Measurements from ENCODE around the gene FYB1. TPM values are rescaled to one million over a fixed set of nuclear protein-coding genes. Genes with fewer than 3 reads are reported as not detected.

The FYB1 gene
- total RNA-seq, 1 experiment from 2014 or later = 0.46 TPM

DNA sequence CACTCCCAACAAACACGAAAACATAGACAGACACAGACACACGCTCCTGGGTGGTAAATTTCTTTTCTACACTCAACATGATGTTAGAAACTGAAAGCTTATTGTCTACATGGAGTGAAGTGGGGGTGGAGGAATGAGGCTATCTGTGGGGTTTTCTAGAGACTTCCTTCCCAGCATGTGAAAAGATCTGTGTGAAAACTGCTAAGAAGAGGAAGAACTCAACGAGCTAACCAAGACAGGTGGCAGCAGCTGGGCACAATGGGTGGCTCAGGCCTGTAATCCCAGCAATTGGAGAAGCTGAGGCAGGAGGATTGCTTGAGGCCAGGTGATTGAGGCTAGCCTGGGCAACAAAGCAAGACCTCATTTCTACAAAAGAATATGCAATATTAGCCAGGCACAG lies 7.6 kb downstream of the FYB1 start:
- TF ChIP-seq, protein P1, sequence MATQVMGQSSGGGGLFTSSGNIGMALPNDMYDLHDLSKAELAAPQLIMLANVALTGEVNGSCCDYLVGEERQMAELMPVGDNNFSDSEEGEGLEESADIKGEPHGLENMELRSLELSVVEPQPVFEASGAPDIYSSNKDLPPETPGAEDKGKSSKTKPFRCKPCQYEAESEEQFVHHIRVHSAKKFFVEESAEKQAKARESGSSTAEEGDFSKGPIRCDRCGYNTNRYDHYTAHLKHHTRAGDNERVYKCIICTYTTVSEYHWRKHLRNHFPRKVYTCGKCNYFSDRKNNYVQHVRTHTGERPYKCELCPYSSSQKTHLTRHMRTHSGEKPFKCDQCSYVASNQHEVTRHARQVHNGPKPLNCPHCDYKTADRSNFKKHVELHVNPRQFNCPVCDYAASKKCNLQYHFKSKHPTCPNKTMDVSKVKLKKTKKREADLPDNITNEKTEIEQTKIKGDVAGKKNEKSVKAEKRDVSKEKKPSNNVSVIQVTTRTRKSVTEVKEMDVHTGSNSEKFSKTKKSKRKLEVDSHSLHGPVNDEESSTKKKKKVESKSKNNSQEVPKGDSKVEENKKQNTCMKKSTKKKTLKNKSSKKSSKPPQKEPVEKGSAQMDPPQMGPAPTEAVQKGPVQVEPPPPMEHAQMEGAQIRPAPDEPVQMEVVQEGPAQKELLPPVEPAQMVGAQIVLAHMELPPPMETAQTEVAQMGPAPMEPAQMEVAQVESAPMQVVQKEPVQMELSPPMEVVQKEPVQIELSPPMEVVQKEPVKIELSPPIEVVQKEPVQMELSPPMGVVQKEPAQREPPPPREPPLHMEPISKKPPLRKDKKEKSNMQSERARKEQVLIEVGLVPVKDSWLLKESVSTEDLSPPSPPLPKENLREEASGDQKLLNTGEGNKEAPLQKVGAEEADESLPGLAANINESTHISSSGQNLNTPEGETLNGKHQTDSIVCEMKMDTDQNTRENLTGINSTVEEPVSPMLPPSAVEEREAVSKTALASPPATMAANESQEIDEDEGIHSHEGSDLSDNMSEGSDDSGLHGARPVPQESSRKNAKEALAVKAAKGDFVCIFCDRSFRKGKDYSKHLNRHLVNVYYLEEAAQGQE (IDR thresholded peaks at IDR 0.05; ENCODE audit: insufficient read depth in 1 of 2, low read depth in 2 of 2, low read length in 1 of 2) = no peak
- no peak for TF ChIP-seq POLR2AphosphoS5 (IDR thresholded peaks at IDR 0.05; ENCODE audit: low read depth, low read length)
- TF ChIP-seq SIN3A (IDR thresholded peaks at IDR 0.05; ENCODE audit: borderline replicate concordance, insufficient read depth, low read depth, low read length) = no peak
- TF ChIP-seq TCF7L2 (IDR thresholded peaks at IDR 0.05; ENCODE audit: low read depth, low read length) = no peak
- TF ChIP-seq, protein P2, sequence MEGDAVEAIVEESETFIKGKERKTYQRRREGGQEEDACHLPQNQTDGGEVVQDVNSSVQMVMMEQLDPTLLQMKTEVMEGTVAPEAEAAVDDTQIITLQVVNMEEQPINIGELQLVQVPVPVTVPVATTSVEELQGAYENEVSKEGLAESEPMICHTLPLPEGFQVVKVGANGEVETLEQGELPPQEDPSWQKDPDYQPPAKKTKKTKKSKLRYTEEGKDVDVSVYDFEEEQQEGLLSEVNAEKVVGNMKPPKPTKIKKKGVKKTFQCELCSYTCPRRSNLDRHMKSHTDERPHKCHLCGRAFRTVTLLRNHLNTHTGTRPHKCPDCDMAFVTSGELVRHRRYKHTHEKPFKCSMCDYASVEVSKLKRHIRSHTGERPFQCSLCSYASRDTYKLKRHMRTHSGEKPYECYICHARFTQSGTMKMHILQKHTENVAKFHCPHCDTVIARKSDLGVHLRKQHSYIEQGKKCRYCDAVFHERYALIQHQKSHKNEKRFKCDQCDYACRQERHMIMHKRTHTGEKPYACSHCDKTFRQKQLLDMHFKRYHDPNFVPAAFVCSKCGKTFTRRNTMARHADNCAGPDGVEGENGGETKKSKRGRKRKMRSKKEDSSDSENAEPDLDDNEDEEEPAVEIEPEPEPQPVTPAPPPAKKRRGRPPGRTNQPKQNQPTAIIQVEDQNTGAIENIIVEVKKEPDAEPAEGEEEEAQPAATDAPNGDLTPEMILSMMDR (IDR thresholded peaks at IDR 0.05) = no peak
- in situ Hi-C loops (cut with HindIII; ENCODE audit: low pct_unique_long_range_greater_than_20kb, low sequenced_read_pairs) = no loop called here
- DNase-seq (ENCODE audit: low read depth, low spot score) = no peak
- H3K4me3 ChIP-seq (ENCODE audit: low read depth in 2 of 2, low read length in 2 of 2) = no peak overlapping the region
- POLR2A ChIA-PET = no interaction called here
- intact Hi-C loops (cut with micrococcal nuclease; ENCODE audit: unreplicated experiment) = no loop called here
- no peak for ATAC-seq
- no peak overlapping the region for H3K27ac ChIP-seq (ENCODE audit: low read length)
- no peaks in the 10 kb centered on the region for H3K4me1 ChIP-seq (ENCODE audit: control insufficient read depth, insufficient read depth, low read length)
- no peaks in the 10 kb centered on the region for H3K9me3 ChIP-seq (ENCODE audit: control insufficient read depth, insufficient read depth, low read depth, low read length)
- no peaks in the 10 kb centered on the region for H3K36me3 ChIP-seq (ENCODE audit: control insufficient read depth, insufficient read depth, low read length)
- BruUV-seq (replicated peaks) = no TSS peak
- CTCF ChIA-PET = no interaction called here
- H3K27me3 ChIP-seq (ENCODE audit: control insufficient read depth, insufficient read depth, low read length) = peaks cover 2% of the 10 kb centered on the region; the same call in 1 of the 2 replicates

DNA sequence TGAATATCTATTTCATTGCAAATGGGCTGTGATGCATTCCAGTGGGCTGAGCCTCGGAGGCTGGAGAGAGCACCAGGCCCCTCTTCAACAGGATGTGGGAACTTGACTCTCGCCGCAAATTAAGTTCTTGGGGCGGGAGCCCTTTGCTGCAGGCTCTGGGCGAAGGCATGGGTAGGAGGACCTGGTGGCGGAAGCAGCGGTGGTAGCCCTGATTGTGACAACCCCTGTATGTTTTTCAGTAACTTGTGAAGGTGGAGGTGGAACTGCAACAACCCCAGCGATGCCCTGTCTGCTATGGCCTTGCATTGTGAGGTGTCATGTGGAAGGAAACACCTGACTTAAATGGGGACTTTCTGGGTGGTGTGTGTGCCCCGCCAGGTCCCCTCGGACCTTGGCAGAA lies 9.4 kb downstream of the FYB1 start:
- Histone ChIP-seq H3K27me3 (ENCODE audit: control insufficient read depth, insufficient read depth, low read length) (peaks cover 2% of the 10 kb centered on the region; the same call in 1 of the 2 replicates), H3K36me3 (ENCODE audit: control insufficient read depth, insufficient read depth, low read length) (no peaks in the 10 kb centered on the region), H3K4me3 (ENCODE audit: low read depth in 2 of 2, low read length in 2 of 2) (no peak overlapping the region), H3K9me3 (ENCODE audit: control insufficient read depth, insufficient read depth, low read depth, low read length) (no peaks in the 10 kb centered on the region), H3K4me1 (ENCODE audit: control insufficient read depth, insufficient read depth, low read length) (no peaks in the 10 kb centered on the region), H3K27ac (ENCODE audit: low read length) (no peak overlapping the region)
- BruUV-seq (replicated peaks) = no TSS peak
- intact Hi-C loops (cut with micrococcal nuclease; ENCODE audit: unreplicated experiment) (no loop called here), in situ Hi-C loops (cut with HindIII; ENCODE audit: low pct_unique_long_range_greater_than_20kb, low sequenced_read_pairs) (no loop called here)
- ATAC-seq = no peak
- DNase-seq (ENCODE audit: low read depth, low spot score) = no peak
- CTCF ChIA-PET = no interaction called here
- POLR2A ChIA-PET = no interaction called here
- TF ChIP-seq SIN3A (IDR thresholded peaks at IDR 0.05; ENCODE audit: borderline replicate concordance, insufficient read depth, low read depth, low read length) = no peak
- TF ChIP-seq POLR2AphosphoS5 (IDR thresholded peaks at IDR 0.05; ENCODE audit: low read depth, low read length) = no peak
- TF ChIP-seq, protein P1 (IDR thresholded peaks at IDR 0.05; ENCODE audit: insufficient read depth in 1 of 2, low read depth in 2 of 2, low read length in 1 of 2) = no peak
- TF ChIP-seq TCF7L2 (IDR thresholded peaks at IDR 0.05; ENCODE audit: low read depth, low read length) = no peak
- TF ChIP-seq, protein P2 (IDR thresholded peaks at IDR 0.05) = no peak

Data from Panc1 (cell line).